Type B pancreatic cell (in vitro differentiated cells): ENCODE measurements around the gene ARRDC3. TPM values are rescaled to one million over a fixed set of nuclear protein-coding genes. Genes with fewer than 3 reads are reported as not detected.

Experiments used
- DNase-seq: peaks from one replicate; pipeline ENCODE4 v3.0.0; 2021; ENCODE audit warnings: mixed read lengths; ENCODE audit not compliant: unreplicated experiment; ENCODE audit errors: extremely low spot score
- H3K27ac Mint-ChIP-seq: 2 replicates; pipeline ENCODE4 v1.8.0; 2021; ENCODE audit warnings: mild to moderate bottlenecking, mixed read lengths
- H3K27me3 Mint-ChIP-seq: 2 replicates; pipeline ENCODE4 v1.8.0; 2021; ENCODE audit warnings: mixed read lengths
- H3K36me3 Mint-ChIP-seq: 2 replicates; pipeline ENCODE4 v1.8.0; 2021; ENCODE audit warnings: mixed read lengths
- H3K4me1 Mint-ChIP-seq: one replicate; pipeline ENCODE4 v1.8.0; 2021; ENCODE audit warnings: mixed read lengths; ENCODE audit not compliant: unreplicated experiment
- H3K4me3 Mint-ChIP-seq: 2 replicates; pipeline ENCODE4 v1.8.0; 2021; ENCODE audit warnings: mild to moderate bottlenecking, mixed read lengths
- H3K9me3 Mint-ChIP-seq: 2 replicates; pipeline ENCODE4 v1.8.0; 2021; ENCODE audit warnings: mixed read lengths
- CTCF ChIP-seq: fragments of 200-600 bp; sonication (generic); conservative IDR thresholded peaks from 2 replicates; pipeline ENCODE4 v1.5.0; 2021; ENCODE audit warnings: antibody characterized with exemption, mild to moderate bottlenecking
- total RNA-seq: library from RNA; stranded (reverse); gene quantifications from 2 replicates; pipeline ENCODE4 v1.2.1, GENCODE V29; 2021; ENCODE audit warnings: low replicate concordance

The ARRDC3 gene
- total RNA-seq, 1 donor from 2014 or later = 98.6 TPM

DNA sequence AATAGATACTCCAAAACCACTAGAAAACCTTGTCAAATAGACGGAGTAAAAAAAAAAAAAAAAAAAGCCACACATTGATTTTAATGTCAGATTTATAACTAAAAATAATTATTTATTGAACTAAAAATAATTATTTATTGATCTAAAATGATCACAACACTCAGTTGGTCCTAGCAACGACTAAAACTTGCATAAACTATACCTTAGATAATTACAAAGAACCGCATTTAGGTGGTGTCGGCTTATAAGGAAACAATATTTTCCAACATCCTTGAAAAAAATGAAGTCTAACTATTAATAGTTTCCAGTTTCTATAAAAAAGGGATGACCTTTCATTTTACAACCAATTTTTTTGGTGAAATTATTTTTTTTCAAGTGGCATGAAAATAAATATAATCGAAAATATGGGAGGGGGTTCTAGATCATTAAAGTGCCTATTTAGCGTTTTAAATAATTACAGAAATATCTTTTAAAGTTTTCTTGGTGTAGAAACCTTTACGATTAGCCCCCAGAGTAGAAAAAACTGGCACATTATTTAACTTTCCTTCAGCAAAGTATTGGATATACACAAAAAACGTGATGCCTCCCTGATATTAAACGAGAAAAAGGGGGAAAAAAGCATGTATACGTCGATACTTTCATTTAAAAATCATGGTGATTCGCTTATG is 3.7 kb downstream of the ARRDC3 start:
- Mint-ChIP-seq H3K9me3 (no peaks in the 10 kb centered on the region), H3K4me3 (peak overlapping the region; percentile 96), H3K27ac (peak overlapping the region; percentile 100), H3K27me3 (no peaks in the 10 kb centered on the region), H3K4me1 (peaks cover 10% of the 10 kb centered on the region), H3K36me3 (peaks cover 23% of the 10 kb centered on the region)
- no peak for DNase-seq
- TF ChIP-seq CTCF = no peak

DNA sequence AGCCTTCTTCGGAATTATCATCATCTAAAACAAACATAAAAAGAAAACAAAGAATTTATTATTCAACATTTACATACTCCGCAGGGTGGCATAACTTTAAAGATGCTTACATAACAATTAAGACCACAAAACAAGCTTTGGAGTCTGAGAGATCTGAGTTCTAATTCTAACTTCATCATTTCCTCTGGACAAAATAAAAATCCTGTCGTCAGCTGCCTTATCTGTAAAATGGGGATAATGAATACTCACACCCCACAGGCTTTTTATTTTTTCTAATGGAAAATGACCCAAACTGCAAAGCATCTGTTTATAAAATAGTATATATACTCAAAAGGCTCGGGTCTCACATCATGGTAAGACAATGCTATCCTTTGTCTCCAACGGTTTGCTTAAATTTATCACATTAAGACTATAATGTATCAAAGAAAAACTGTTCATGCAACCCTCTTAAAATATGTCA is 4.3 kb downstream of the ARRDC3 start:
- H3K27ac Mint-ChIP-seq = peak overlapping the region; percentile 100
- no peak for DNase-seq
- TF ChIP-seq CTCF = no peak
- H3K4me1 Mint-ChIP-seq = peaks cover 8% of the 10 kb centered on the region
- peaks cover 26% of the 10 kb centered on the region for H3K36me3 Mint-ChIP-seq
- no peaks in the 10 kb centered on the region for H3K9me3 Mint-ChIP-seq
- H3K27me3 Mint-ChIP-seq = no peaks in the 10 kb centered on the region
- H3K4me3 Mint-ChIP-seq = peak overlapping the region; percentile 96

GRCh38 chr5:91374893-91375520 is 8.1 kb downstream of the ARRDC3 start:
- no peak for DNase-seq
- TF ChIP-seq CTCF = no peak
- H3K36me3 Mint-ChIP-seq = peaks cover 54% of the 10 kb centered on the region
- peak overlapping the region; percentile 24 for H3K27ac Mint-ChIP-seq
- no peaks in the 10 kb centered on the region for H3K9me3 Mint-ChIP-seq
- no peaks in the 10 kb centered on the region for H3K27me3 Mint-ChIP-seq
- H3K4me3 Mint-ChIP-seq = peak overlapping the region; percentile 12
- peaks cover 16% of the 10 kb centered on the region for H3K4me1 Mint-ChIP-seq

- H3K27ac Mint-ChIP-seq = no peak overlapping the region
These were observed 9.5 kb downstream of the ARRDC3 start for GRCh38 chr5:91373600-91373999.

DNA sequence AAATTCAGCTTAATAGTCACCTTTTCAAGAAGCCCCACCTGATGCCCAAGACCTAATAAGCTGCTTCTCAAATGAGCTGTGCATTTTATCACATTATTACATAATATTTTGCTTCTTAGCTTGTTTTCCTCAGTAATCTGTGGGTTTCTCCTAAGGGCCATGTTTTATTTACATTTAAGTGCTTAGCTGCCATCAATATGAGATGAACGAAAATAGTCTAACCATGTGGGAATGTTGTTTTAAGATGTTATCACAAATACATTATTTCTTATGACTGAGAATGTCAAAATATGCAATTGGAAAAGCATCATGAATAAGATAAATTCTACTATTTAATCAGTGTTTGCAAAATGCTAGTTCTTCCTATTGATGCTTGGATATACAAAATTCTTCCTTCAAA is 10.1 kb downstream of the ARRDC3 start:
- no peaks in the 10 kb centered on the region for H3K27me3 Mint-ChIP-seq
- H3K27ac Mint-ChIP-seq = peak overlapping the region; percentile 11
- H3K36me3 Mint-ChIP-seq = peaks cover 60% of the 10 kb centered on the region
- TF ChIP-seq CTCF = no peak
- no peak for DNase-seq
- H3K4me3 Mint-ChIP-seq = no peak overlapping the region
- H3K9me3 Mint-ChIP-seq = no peaks in the 10 kb centered on the region
- peaks cover 11% of the 10 kb centered on the region for H3K4me1 Mint-ChIP-seq

More at GRCh38 chr5:91373600-91373999, 9.5 kb downstream of the ARRDC3 start:
- Mint-ChIP-seq H3K4me3 (no peak overlapping the region), H3K9me3 (no peaks in the 10 kb centered on the region), H3K4me1 (peaks cover 11% of the 10 kb centered on the region), H3K27me3 (no peaks in the 10 kb centered on the region), H3K36me3 (peaks cover 55% of the 10 kb centered on the region)
- no peak for DNase-seq
- TF ChIP-seq CTCF = no peak
